SU-DHL-6 (cell line): ENCODE measurements around the gene ZFYVE19.

Experiments used
- H2AFZ ChIP-seq: fragments of 200-600 bp; sonication (generic); 2 replicates; pipeline ENCODE4 v1.6.1; 2014; ENCODE audit warnings: low read depth, mild to moderate bottlenecking, moderate library complexity, mixed read lengths, antibody characterized with exemption, low read length; ENCODE audit not compliant: severe bottlenecking
- H3F3A ChIP-seq: fragments of 200-600 bp; shearing (Covaris generic); 2 replicates; pipeline ENCODE4 v1.6.0; 2016; ENCODE audit warnings: antibody characterized with exemption, mild to moderate bottlenecking; ENCODE audit not compliant: insufficient read depth
- H3K27ac ChIP-seq: fragments of 200-600 bp; sonication (generic); 2 replicates; pipeline ENCODE4 v1.5.1; 2016; ENCODE audit warnings: low read depth, mild to moderate bottlenecking, low read length, moderate library complexity, mixed read lengths
- H3K27me3 ChIP-seq: fragments of 200-600 bp; sonication (generic), shearing (Covaris generic); 2 replicates; pipeline ENCODE4 v1.6.0; 2014; ENCODE audit warnings: mild to moderate bottlenecking, low read length
- H3K36me3 ChIP-seq: fragments of 200-600 bp; sonication (generic); 2 replicates; pipeline ENCODE4 v1.6.1; 2014; ENCODE audit warnings: mild to moderate bottlenecking, low read length, mixed read lengths
- H3K4me2 ChIP-seq: fragments of 300-600, 200-600 bp; shearing (Covaris generic), sonication (generic); 2 replicates; pipeline ENCODE4 v1.6.0; 2014; ENCODE audit warnings: low read length, low read depth, mild to moderate bottlenecking; ENCODE audit not compliant: poor library complexity, severe bottlenecking
- H3K4me3 ChIP-seq: fragments of 200-600 bp; sonication (generic); 2 replicates; pipeline ENCODE4 v1.5.1; 2014; ENCODE audit warnings: antibody characterized with exemption, low read length, mild to moderate bottlenecking, mixed read lengths; ENCODE audit not compliant: insufficient read depth, poor library complexity, severe bottlenecking
- H3K79me2 ChIP-seq: fragments of 200-600 bp; sonication (generic); 2 replicates; pipeline ENCODE4 v1.6.1; 2014; ENCODE audit warnings: mild to moderate bottlenecking, low read length, moderate library complexity; ENCODE audit not compliant: insufficient read depth
- H3K9ac ChIP-seq: fragments of 200-600 bp; sonication (generic); 2 replicates; pipeline ENCODE4 v1.7.0; 2014; ENCODE audit warnings: mild to moderate bottlenecking, low read length
- H3K9me2 ChIP-seq: fragments of 200-600 bp; sonication (generic); replicated peaks from 2 replicates; pipeline ENCODE4 v1.6.1; 2014; ENCODE audit warnings: low read length; ENCODE audit not compliant: insufficient read depth
- H3K9me3 ChIP-seq: fragments of 200-600 bp; sonication (generic); 2 replicates; pipeline ENCODE4 v1.6.1; 2014; ENCODE audit warnings: low read length, mixed read lengths; ENCODE audit not compliant: insufficient read depth
- H4K20me1 ChIP-seq: fragments of 200-600 bp; sonication (generic); 2 replicates; pipeline ENCODE4 v1.6.1; 2014; ENCODE audit warnings: low read depth, mild to moderate bottlenecking, antibody characterized with exemption, low read length, moderate library complexity, mixed read lengths
- EZH2phosphoT487 ChIP-seq: fragments of 200-600 bp; sonication (generic), shearing (Covaris generic); conservative IDR thresholded peaks from 2 replicates; pipeline ENCODE4 v1.6.1; 2018; ENCODE audit warnings: mild to moderate bottlenecking, antibody characterized with exemption, low read length, moderate library complexity, mixed read lengths
- TF ChIP-seq, protein P1 (sequence below): fragments of 200-600 bp; sonication (generic); IDR thresholded peaks from one replicate; pipeline ENCODE4 v1.5.1; 2017; ENCODE audit warnings: antibody characterized with exemption, mild to moderate bottlenecking, low read length, moderate library complexity; ENCODE audit not compliant: insufficient read depth, poor library complexity, severe bottlenecking

ZFYVE19 gene

GRCh38 chr15:40843885-40844695 is 37.2 kb downstream of the ZFYVE19 start, which contains the start of gene SPINT1:
Gene SPINT1, plus strand, starts transcription at chr15:40844048. Its CDS starts 507 bp downstream, at chr15:40844555.
- H4K20me1 ChIP-seq, result no peaks in the 10 kb centered on the region
- H3K27me3 ChIP-seq, result no peaks in the 10 kb centered on the region
- H2AFZ ChIP-seq, result peak within 1 kb of the TSS; percentile 49
- no peaks in the 10 kb centered on the region for H3K9me3 ChIP-seq
- H3K4me3 ChIP-seq, result peak within 1 kb of the TSS; percentile 24
- H3K4me2 ChIP-seq, result peak within 1 kb of the TSS; percentile 47
- H3K36me3 ChIP-seq, result no peaks in the 10 kb centered on the region
- peak within 1 kb of the TSS; percentile 9; the same call in 1 of the 2 replicates for H3K9ac ChIP-seq
- H3K9me2 ChIP-seq, result no peaks in the 10 kb centered on the region
- H3K27ac ChIP-seq, result no peak within 1 kb of the TSS
- no peaks in the 10 kb centered on the region for H3K79me2 ChIP-seq
- H3F3A ChIP-seq, result no peaks in the 10 kb centered on the region
- 0 out of 2 replicates have a peak, but pooled peaks have one; percentile 59 for TF ChIP-seq EZH2phosphoT487
- TF ChIP-seq, protein P1, sequence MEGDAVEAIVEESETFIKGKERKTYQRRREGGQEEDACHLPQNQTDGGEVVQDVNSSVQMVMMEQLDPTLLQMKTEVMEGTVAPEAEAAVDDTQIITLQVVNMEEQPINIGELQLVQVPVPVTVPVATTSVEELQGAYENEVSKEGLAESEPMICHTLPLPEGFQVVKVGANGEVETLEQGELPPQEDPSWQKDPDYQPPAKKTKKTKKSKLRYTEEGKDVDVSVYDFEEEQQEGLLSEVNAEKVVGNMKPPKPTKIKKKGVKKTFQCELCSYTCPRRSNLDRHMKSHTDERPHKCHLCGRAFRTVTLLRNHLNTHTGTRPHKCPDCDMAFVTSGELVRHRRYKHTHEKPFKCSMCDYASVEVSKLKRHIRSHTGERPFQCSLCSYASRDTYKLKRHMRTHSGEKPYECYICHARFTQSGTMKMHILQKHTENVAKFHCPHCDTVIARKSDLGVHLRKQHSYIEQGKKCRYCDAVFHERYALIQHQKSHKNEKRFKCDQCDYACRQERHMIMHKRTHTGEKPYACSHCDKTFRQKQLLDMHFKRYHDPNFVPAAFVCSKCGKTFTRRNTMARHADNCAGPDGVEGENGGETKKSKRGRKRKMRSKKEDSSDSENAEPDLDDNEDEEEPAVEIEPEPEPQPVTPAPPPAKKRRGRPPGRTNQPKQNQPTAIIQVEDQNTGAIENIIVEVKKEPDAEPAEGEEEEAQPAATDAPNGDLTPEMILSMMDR, result no peak

- Histone ChIP-seq H3K27ac (no peak overlapping the region), H3K9me2 (no peaks in the 10 kb centered on the region), H3K27me3 (no peaks in the 10 kb centered on the region), H3K4me2 (peak overlapping the region; percentile 47), H3K4me3 (peak overlapping the region; percentile 24), H3K79me2 (no peaks in the 10 kb centered on the region), H3F3A (no peaks in the 10 kb centered on the region), H4K20me1 (no peaks in the 10 kb centered on the region), H2AFZ (peak overlapping the region; percentile 49), H3K9ac (peak overlapping the region; percentile 9; the same call in 1 of the 2 replicates), H3K9me3 (no peaks in the 10 kb centered on the region), H3K36me3 (no peaks in the 10 kb centered on the region)
- no peak for TF ChIP-seq EZH2phosphoT487
- TF ChIP-seq, protein P1, result no peak
Measured at GRCh38 chr15:40844696-40845030, 37.8 kb downstream of the ZFYVE19 start.

- Histone ChIP-seq H3K79me2 (no peaks in the 10 kb centered on the region), H3K4me2 (peak overlapping the region; percentile 47), H3K27ac (no peak overlapping the region), H2AFZ (no peak overlapping the region), H3K36me3 (no peaks in the 10 kb centered on the region), H4K20me1 (no peaks in the 10 kb centered on the region), H3K27me3 (no peaks in the 10 kb centered on the region), H3K9me3 (no peaks in the 10 kb centered on the region), H3K4me3 (no peak overlapping the region), H3K9me2 (no peaks in the 10 kb centered on the region), H3K9ac (0 out of 2 replicates have a peak overlapping the region, but pooled peaks have one; percentile 9), H3F3A (no peaks in the 10 kb centered on the region)
- TF ChIP-seq, protein P1, result no peak
- no peak for TF ChIP-seq EZH2phosphoT487
Measured at GRCh38 chr15:40845036-40845435, 38.1 kb downstream of the ZFYVE19 start.
